GM18861 (cell line): Measurements from ENCODE around the gene GMEB2.

Experiments used
- ATAC-seq: cut with Tn5 transposase; IDR thresholded peaks from one replicate; pipeline ENCODE4 v1.9.1; 2021; ENCODE audit not compliant: unreplicated experiment

The GMEB2 gene

DNA sequence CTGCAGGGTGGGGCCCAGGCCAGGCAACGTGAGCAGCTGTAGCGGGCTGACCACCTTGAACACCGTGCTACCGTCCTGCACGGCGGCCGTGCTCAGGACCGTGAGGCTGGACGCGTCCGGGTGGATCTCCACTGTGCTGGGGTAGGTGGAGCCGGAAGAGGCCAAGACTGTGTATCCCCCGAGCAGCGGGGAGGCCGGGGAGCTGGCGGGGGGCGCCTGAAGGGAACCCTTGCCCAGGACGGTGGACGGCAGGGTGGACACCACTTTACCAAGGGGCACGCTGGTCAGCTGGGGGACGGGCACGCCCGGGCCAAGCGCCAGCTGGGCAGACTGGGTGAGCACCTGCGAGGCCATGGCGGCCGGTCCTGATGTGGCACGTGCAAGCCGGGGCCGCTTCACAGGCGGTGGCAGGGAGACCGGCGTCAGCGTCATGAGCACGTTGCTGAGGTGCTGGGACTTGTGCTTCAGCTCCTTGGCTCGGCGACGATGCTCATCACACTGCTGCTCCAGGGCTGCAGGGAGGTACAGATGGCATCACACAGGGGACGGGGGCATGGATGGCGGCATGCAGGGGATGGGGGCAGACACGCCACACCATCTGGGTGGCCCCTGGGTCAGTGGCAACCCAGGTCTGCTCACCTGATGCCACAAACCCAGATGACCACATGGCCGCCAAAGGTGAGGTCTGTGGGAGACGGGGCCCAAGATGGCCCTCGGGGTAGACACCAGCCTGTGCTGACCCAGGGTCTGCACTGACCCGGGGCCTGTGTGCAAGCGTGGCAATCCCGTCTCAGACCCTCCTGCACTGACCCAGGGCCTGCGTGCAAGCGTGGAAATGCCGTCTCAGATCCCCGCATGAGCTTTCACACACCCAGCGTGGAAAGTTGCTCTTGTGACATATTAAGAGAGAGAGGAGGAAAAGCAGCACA is 36.4 kb downstream of the GMEB2 start:
- ATAC-seq, result no peak

DNA sequence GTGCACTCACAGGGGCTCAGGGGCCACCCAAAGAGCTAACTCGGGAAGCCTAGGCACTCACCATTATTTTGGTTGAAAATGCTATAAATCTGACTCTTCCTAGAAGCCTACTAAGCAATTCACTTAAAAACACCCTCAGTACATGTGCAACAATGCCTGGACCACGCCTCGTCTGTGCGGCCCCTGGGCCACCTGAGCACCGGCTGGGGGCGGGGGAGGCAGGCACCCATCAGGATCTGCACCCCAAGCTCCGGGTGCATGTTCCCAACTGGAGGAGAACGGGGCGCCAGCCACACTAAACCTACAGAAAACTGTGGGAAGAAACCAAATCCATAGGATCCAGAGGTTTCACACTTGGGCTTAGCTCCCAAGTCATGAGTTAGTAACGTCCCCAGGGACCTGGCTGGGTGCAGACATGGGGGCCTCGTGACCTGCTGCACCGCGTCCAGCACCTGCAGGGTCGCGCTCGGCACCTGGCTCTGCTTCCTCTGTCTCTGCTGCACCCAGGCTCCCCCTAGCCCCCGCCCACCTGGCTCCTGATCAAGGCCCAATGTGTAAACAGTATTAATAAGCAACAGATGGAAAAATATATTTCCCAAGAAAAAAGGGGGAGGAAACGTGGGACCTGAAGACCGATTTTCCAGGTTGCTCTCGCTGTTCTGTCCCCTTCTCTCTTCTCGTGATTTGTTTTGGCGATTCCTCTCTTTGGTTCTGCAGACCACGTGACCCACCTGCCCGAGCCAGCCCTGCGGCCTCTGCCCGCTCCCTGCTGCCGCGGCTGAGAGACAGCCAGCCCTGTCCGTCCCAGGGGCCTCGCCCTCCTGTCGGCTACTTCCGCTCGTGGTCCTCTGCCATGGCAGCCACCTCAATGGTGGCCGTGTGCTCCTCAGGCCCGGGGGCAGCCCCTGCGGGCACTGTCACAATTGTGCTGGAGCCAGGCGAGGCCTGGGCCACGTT is 37.4 kb downstream of the GMEB2 start:
- ATAC-seq, result no peak

DNA sequence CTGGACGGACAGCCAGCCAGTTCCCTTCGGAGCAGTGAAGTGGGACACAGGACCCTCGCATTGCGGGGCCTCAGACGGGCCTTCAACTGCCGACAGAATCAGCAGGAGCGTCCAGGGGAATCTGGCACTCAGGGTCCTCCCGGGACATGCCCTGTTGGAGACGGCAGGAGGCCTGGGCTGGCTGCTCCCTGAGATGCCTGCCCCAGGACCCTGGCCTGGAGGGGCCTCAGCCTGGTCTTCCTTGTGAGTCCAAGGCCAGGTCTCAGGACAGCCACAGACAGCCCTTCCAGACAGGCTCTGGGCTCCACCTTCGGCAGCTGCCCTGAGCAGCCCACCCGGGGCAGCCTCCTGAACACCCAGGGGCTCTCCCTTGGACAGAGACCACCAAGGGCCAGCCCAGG is 38.3 kb downstream of the GMEB2 start:
- ATAC-seq, result no peak

DNA sequence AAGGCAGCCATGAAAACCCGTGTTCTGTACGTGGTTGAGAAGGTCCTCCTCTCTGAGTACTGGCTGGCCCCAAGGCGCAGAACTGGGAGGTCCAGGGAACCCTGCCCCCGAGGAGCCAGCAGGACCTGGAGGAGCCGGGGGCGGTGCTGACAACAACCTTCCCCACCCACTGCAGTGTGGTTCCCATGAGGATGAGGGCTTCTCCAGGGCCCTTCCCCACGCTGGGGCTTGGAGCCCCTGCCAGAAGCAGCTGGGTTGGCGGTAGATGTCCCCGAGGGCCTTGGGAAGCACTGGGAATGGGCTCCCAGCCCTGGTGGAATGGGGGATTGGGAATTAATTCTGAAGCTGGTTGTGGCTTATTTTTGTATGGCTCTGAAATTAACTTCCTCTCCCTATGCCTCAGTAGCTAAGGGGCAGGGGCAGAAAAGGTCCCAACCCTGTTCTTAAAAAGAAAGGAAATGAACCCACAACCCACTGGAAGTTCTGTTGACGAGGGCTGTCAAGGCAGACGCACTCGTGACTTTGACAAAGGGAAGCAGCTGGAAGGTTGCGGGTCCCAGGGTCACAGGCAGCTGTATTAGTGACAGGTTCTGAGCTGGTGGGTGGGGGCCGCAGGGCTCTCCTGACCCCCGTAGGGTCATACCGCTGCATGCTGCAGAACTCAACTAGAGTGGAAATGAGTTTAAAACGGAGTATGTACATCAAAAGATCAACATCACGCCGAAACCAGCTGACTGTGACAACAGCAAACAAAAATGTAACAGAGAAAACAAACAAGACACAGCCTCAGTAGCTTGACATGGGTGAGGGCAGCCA is 38.9 kb downstream of the GMEB2 start:
- ATAC-seq, result no peak

DNA sequence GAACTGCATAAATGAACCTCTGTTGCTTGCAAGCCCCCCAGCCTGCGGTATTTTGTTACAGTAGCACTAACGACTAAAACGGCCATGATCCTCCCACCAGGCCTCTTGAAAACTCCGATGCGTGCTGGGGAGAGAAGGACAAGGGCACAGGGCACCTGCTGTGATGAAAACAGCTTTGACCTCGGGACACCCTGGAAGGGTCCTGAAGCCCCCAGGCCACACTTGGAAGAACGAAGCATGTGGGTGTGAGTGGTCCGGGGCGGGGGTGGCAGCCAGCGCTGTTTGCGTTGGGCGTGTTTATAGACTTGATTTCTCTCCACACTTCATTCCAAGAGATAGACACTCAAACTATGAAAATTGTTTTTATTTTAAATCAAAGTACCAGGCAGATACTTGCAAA is 39.6 kb downstream of the GMEB2 start:
- ATAC-seq, result no peak

DNA sequence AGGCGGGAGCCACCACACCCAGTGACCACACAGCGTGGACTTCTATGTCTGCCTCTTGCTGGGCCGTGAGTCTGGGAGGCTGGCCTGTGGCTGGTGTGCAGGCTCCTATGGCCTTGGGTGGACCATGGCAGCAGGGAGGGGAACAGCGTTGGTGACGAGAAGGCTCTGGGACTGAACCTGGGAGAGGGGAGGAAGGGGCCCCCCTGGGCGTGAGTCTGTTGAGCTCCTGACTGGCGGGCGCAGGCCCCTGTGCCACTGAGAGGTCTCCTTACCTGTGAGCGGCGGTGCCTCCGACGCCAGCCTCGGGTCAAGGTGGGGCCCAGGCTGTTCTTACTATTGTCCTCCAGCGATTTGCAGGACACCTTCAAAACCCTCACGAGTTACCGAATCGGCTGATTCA is 40.1 kb downstream of the GMEB2 start:
- no peak for ATAC-seq

DNA sequence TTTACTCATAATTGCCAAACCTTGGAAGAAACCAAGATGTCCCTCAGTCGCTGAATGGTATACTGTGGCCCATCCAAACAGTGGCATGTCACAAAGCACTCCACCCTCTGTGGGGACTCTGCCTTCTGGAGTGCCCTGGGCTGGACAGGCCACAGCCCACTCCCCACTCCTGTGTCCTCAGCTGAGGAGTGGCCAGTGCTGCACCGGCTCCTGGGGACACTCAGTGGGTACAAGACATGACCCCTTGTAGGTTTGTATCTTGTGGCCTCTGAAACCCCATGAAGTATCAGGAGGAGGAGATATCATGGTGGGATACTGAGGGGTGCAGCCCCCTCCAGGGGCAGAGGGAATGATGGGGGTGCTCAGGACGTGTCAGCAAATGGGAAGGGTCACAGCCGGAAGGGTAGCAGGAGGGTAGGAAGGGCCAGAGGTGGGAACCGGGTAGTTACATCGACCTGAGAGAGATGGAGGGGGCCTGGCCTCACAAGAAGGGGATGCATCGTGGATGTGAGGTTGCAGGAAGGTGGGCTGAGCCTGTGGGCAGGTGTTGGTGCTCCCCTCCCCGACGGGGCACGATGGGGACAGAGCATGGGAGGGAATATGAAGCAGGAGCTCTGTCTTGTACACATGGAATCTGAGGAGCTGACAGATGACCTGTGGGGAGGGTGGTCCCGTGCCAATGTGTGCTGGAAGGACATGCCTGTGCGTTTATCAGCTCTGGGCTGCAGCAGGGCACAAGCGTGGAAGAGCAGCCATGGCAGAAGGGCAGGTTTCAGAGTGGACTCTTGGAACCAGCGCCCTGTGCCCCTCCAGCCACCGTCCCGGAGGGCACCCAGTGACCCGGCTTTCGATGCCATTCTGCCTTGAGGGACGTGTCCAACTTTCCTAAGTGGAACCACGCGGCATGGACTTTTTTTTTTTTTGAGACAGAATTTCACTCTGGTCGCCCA is 41.0 kb downstream of the GMEB2 start:
- ATAC-seq, result no peak

DNA sequence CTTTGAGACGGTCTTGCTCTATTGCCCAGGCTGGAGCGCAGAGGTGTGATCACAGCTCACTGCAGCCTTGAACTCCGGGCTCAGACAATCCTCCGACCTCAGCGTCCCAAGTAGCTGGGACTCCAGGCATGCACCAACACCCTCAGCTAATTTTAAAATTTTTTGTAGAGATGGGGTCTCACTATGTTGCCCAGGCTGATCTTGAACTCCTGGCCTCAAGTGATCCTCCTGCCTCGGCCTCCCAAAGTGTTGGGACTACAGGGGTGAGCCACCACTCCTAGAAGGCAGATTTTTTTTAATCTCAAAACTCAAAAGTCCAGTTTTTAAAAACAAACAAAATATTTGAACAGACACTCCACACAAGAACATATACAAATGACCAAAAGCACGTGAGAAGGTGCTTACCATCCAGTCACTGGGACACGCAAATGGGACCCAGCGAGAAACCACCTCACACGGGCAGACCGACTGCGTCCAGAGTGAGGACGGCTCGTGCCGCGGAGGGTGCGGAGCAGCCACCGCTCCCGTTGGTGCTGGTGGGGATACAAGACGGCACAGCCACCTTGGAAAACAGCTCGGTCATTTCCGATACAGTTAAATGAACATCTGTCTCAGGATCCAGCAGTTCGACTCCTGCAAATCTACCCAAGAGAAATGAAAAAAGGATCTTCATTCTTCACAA is 44.4 kb downstream of the GMEB2 start:
- no peak for ATAC-seq

DNA sequence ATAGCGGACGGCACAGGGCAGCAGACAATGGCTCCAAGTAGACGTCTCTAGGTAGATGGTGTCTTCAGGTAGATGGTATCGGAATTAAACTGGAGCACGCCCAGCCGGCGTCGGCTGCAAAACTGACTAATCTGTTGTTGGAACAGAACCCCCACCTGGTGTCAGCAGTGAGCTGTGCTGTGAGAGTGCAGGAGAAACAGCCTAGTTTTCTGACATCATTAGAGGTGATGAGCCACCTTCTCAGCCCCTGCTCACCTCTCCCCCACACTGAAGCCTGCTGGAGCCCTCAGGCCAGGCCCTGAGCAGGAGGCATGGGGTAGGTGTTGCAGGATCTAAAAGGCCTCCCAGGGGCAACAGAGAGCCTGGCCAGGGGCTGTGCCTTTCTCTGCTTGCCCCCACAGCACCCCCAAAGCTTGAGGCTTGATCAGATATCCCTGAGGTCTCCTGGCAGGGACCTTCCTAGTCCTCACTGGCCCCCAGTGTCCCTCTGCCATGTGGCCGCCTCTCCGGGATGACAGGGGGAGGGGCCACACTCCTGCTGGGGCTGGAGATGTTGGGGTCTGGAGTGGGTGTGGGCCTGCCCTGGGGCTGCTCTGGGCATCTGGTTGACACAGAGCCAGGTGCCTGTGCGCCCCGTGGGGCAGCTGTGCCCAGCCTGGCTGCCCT is 46.0 kb downstream of the GMEB2 start:
- no peak for ATAC-seq

DNA sequence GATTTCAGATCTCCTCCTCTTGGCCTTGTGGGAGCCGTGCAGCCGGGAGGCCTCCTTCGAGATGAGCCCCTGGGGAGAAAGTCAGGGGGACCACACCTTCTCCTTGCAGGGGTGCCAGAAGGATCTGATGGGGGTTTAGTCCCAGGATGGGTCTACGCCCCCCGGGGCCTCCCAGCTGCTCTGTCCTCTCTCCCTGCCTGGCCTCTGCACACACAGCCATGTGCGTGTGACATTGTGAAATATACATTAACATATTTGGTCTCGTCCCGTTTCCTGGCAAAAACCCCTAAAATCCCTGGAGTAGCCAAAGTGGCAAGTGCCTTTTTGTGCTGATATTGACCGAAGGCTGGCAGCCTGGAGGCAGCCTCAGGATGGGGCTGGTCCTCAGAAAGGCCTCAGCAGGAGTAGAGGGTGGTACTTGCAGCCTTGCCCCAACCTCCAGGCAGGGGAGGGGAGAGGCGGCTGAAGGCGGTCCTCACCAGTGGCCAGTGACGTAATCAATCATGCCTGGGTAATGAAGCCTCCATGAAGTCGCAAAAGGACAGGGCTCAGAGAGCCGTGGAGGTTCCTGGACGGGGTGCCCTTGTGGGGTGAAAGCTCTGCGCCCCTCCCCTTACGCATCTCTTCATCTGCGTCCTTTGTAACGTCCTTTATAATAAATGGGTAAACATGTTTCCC is 47.7 kb downstream of the GMEB2 start:
- ATAC-seq, result no peak

DNA sequence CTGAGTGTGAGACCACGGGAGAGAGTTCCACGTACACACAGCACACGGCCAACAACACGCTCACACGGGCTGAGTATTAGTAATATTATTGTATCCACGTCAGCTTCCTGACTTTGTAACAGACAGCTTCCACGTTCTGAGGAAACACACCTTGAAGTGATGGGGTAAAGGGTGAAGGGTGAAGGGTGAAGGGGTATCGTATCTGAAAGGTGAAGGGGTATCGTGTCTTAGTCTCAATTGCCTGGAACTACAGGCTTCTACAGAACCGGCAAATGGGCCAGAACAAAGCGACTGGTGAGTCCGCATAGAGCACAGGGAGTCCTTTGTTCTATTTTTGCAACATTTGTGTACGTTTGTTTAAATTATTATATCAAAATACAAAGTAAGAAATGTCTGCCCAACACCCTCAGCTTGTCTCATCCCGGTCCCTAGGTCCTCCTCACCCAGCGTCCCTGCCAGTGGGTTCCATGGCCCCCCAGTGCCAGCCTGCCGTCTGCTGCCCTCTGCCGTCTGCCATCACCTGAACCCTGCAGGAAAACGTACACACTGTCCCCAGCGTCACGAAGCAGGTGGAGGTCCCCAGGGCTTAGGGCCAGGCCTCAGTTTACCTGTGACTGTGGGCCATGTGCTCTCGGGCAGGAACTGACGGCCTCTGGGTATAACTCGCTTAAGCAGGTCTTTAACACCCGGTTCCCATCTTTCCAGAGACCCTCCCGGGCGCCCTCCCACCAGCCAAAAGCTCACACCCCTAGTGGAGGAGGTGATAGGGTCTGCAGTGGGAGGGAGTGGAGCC is 48.5 kb downstream of the GMEB2 start:
- ATAC-seq, result no peak

DNA sequence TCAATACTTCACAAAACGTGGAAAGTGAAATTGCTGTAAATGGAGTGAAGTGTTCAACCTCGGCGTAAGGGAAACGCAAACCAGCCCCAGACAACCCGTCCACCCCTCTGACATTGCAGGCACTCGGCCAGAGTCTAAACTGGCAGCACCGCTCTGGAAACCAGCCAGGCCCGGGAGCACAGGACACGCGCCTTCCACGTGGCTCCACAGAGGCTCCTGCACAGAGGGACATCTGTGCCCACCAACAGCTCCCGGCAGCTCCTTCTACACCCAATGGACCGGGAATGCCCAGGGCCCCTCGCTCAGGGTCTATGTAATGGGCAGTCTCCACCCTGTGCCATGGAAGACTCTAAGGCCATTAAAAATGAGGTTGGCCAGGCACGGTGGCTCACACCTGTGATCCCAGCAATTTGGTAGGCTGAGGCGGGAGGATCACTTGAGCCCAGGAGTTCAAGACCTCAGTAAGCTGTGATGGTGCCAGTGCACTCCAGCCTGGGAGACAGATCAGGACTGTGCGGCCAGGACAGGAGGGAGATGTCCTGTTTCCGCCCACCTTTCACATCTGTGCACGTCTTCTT is 49.5 kb downstream of the GMEB2 start:
- ATAC-seq, result no peak

DNA sequence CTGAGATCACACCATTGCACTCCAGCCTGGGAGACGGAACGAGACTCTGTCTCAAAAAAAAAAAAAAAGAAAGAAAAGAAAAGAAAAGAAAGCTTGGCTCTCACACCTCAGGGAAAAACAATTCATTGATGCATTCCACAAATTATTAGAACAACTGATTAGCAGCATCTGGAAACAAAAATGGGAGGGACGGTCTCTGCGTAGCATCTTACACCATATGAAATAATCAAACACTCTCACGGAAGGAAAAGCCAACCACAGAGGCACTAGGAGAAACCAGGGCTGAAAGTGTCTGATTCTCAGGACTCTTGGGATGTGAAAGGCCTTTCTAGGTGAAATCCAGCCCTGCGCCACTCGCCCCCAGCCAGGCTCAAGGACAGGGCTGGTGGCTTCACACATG is 50.6 kb downstream of the GMEB2 start:
- ATAC-seq, result no peak

DNA sequence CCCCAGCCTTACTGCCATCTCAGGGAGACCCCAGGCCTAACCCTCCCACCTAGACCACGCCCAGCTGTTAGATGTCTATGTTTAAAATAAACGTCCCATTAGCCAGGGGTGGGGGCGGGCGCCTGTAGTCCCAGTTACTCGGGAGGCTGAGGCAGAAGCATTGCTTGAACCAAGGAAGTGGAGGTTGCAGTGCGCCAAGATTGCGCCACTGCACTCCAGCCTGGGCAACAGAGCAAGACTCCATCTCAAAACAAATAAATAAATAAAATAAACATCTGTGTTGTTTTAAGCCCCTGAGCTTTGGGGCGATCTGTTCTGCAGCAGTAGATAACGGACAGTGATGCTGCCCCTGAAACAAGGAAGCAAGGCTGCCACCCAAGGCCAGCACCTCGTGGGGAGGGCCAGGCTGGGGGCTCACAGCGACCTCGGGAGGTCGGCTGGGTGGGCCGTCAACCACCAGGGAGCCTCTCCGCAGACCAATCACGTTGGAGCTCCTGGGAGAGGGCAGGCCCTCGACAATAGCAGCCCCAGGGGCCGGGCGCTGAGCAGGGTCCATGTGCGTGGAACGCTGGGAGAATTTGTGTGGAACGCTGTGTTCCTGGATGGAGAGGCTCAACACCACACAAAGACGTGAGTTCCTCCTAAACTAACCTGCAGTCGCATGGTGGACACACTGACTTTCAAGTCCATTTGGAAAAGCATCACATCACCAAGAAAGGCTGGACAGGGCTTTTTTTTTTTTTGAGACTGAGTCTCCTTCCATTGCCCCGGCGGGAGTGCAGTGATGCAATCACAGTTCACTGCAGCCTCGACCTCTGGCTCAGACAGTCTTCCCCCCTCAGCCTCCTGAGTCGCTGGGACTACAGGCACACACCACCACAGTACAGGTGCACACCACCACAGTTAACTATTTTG is 51.8 kb downstream of the GMEB2 start:
- no peak for ATAC-seq

DNA sequence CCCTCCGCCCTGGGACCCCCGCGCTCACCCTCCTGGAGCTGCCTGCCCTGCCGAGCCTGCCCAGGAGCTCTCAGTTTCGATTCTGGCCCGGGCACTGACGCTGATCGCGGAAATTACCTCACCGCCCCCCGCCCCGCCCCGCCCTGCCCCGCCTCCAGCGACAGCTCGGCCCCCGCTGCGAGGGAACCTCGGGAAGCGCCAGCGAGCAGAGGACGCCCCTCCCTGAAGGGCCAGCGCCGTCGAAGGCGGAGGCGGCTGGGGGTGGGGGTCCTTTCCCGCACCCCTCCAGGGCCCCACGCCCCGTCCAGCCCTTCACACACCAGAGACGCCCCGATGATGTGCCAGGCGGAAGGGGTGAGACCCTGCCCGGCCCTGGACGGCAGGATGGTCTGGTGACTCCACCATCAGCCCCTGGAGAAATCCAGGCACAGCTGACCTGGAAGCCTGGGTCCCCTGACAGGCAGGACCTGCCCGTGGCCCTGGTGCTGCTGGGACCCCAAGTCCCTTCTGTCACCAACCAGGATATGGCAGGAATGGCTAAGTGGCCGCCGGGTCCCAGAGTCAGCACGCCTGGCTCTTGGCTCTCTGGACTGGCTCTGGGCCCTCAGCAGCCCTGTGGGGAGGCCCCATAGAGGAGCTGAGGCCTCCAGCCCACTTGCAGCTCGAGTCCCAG is 52.6 kb downstream of the GMEB2 start, which contains the start of gene HELZ2:
HELZ2 (minus strand) TSS at position 84 of the 673 bp plus-strand sequence. CDS start 1,854 bp downstream, outside the sequence.
- no peak for ATAC-seq
